Thoracic aorta endothelial cell (primary cell): ENCODE data around the gene C18orf54. TPM values are rescaled to one million over a fixed set of nuclear protein-coding genes. Genes with fewer than 3 reads are reported as not detected.

Experiments used
- small RNA-seq: library from RNA; depleted of rRNA; stranded (forward); fragments of <200 nt; gene quantifications from one replicate; pipeline ENCODE3, GENCODE V24; 2012
- total RNA-seq: library from RNA; depleted of rRNA; stranded (reverse); fragments of >200 nt; gene quantifications from 2 replicates; pipeline ENCODE4 v1.2.3, GENCODE V29; 2012

C18orf54 gene
- 15.6 and 26.9 TPM in 2 replicates for total RNA-seq

DNA sequence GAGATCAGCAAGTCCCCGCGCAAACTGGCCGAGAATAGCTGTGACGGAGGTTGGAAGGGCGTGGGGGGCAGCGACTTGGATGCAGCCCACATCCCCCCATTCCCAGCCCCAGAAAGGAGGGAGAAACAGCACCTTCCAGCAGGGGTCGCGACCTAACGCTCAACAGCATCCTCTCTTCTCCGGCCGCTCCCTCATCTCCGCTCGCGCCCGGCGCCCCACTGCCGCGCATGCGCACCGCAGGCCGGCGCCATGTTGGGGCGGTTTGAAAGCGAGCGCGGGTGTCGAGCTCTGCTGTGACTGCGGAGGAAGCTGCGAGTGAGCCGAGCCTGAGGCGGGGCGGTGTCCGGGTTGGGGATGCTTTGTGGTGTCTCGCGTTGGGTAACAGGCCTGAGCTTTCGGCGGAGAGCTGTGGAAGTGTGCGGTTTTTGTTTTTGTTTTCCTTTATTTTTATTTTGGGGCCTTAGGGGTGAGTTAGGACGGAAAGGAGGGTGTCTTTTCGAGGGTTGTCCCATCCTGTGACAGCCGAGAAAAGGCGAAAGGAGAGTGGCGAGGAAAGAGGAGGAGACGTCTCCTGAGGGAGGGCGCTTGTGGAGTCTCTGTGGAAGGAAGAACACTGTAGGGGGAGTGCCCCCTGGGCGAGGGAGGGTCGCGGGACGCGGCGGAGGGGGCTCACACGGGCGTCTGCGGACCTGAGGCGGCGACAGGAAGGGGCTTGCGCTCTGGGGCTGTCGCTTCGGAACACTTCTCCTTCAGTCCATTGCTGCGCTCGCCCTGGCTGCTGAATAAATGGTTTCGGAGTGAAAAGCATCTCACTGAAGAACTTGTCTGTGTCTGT lies at the start of gene C18orf54, which contains the start of gene STARD6:
TSS of gene C18orf54 (plus strand) at position 247 of the 835 bp plus-strand sequence. CDS start 2,667 bp downstream, outside the sequence.
TSS of gene STARD6 (minus strand) at position 199 of the 835 bp plus-strand sequence. CDS start 3,285 bp downstream, outside the sequence.

Small RNAs within 50 kb of the gene (small RNA-seq; reads per million reads assigned to genes)
- gene SNRPGP2, result 0.63 reads per million

Other genes with a start within 250 kb of the C18orf54 start
- gene MBD2, start 133.2 kb upstream of the C18orf54 start, total RNA-seq, result 47.1 and 52.5 TPM in 2 replicates
- gene POLI, start 88.4 kb upstream of the C18orf54 start, total RNA-seq, result 32.7 and 37.8 TPM in 2 replicates
- gene STARD6, start within 50 bp of the C18orf54 start, total RNA-seq, result not detected in 2 replicates
- not detected in 2 replicates for gene DYNAP, start 233.3 kb downstream of the C18orf54 start, total RNA-seq